ENCODE measurements around the gene TEKT2. TPM values are rescaled to one million over a fixed set of nuclear protein-coding genes. Genes with fewer than 3 reads are reported as not detected.

TEKT2 gene
- total and polyA plus RNA-seq, 2 experiments from 2014 or later: not detected

DNA sequence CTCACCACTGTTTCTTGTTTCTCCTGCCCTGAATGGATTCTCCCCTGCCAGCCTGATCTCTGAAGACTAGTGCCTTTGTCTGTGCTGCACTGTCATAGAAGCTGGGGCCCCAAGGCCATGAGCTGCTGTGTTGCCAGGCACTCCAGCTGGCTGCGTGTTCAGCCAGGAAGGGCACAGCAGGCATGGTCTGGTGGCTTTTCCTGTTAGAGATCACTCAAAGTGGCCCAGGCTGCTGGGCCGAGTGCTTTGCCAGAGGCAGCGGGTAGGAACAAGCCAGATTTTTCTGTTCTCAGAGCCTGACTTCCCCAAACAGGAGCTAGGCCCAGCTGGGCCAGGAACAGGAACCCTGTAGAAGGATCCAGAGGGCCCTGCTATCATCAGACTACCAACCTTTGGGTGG is 10.0 kb downstream of the TEKT2 start:
- Histone ChIP-seq H3K9me3 (ENCODE audit: low read depth) (no peaks in the 10 kb centered on the region), H3K36me3 (ENCODE audit: low read depth) (peaks cover 20% of the 10 kb centered on the region), H3K27ac (no peak overlapping the region), H2AFZ (no peak overlapping the region), H3K9me2 (ENCODE audit: insufficient read depth) (no peaks in the 10 kb centered on the region), H3K9ac (0 out of 2 replicates have a peak overlapping the region, but pooled peaks have one; percentile 0), H4K20me1 (ENCODE audit: insufficient read depth) (peaks cover 5% of the 10 kb centered on the region; the same call in 1 of the 2 replicates), H3K4me3 (no peak overlapping the region), H3K4me2 (ENCODE audit: unreplicated experiment) (no peak overlapping the region), H3K79me2 (ENCODE audit: insufficient read depth) (peaks cover 37% of the 10 kb centered on the region), H3K27me3 (replicated peaks; ENCODE audit: insufficient read depth) (no peaks in the 10 kb centered on the region), H3K4me1 (ENCODE audit: insufficient read depth) (peaks cover 5% of the 10 kb centered on the region; the same call in 1 of the 2 replicates), H3F3A (ENCODE audit: insufficient read depth) (peaks cover 19% of the 10 kb centered on the region)
- TF ChIP-seq EZH2phosphoT487 (IDR thresholded peaks at IDR 0.05; ENCODE audit: insufficient read depth, low read depth): no peak
- no peak for TF ChIP-seq EZH2 (IDR thresholded peaks at IDR 0.05; ENCODE audit: insufficient read depth, poor library complexity, severe bottlenecking)
- in situ Hi-C loops (cut with MboI): no loop called here
- WGBS, 2 experiments (ENCODE audit: low coverage in 1 of 2, low lambda C conversion rate in 2 of 2, missing lambda C conversion rate in 2 of 2): 81 to 89% methylated on average over 3 of the region's 3 CpGs
- no peak for DNase-seq

- in situ Hi-C loops (cut with MboI): no loop called here
- Histone ChIP-seq H3K4me3 (no peak overlapping the region), H4K20me1 (ENCODE audit: insufficient read depth) (peaks cover 5% of the 10 kb centered on the region; the same call in 1 of the 2 replicates), H3K4me1 (ENCODE audit: insufficient read depth) (peaks cover 5% of the 10 kb centered on the region; the same call in 1 of the 2 replicates), H3K9ac (0 out of 2 replicates have a peak overlapping the region, but pooled peaks have one; percentile 0), H3K9me2 (ENCODE audit: insufficient read depth) (no peaks in the 10 kb centered on the region), H3F3A (ENCODE audit: insufficient read depth) (peaks cover 19% of the 10 kb centered on the region), H2AFZ (no peak overlapping the region), H3K36me3 (ENCODE audit: low read depth) (peaks cover 20% of the 10 kb centered on the region), H3K79me2 (ENCODE audit: insufficient read depth) (peaks cover 30% of the 10 kb centered on the region), H3K9me3 (ENCODE audit: low read depth) (no peaks in the 10 kb centered on the region), H3K4me2 (ENCODE audit: unreplicated experiment) (no peak overlapping the region), H3K27ac (no peak overlapping the region; the same call in 1 of the 2 replicates), H3K27me3 (replicated peaks; ENCODE audit: insufficient read depth) (no peaks in the 10 kb centered on the region)
- WGBS, 2 experiments (ENCODE audit: low coverage in 1 of 2, low lambda C conversion rate in 2 of 2, missing lambda C conversion rate in 2 of 2): 29 to 30% methylated on average over 8 of the region's 8 CpGs
- DNase-seq: peak; percentile 68
- TF ChIP-seq EZH2phosphoT487 (IDR thresholded peaks at IDR 0.05; ENCODE audit: insufficient read depth, low read depth): no peak
- TF ChIP-seq EZH2 (IDR thresholded peaks at IDR 0.05; ENCODE audit: insufficient read depth, poor library complexity, severe bottlenecking): no peak
These were observed 10.7 kb downstream of the TEKT2 start for GRCh38 chr1:36094621-36095061.

GRCh38 chr1:36095760-36096405 is 12.0 kb downstream of the TEKT2 start:
- WGBS, 2 experiments (ENCODE audit: low coverage in 1 of 2, low lambda C conversion rate in 2 of 2, missing lambda C conversion rate in 2 of 2): 76 to 80% methylated on average over 15 of the region's 15 CpGs
- Histone ChIP-seq H3K9me3 (ENCODE audit: low read depth) (no peaks in the 10 kb centered on the region), H2AFZ (no peak overlapping the region), H3K9me2 (ENCODE audit: insufficient read depth) (no peaks in the 10 kb centered on the region), H3K4me3 (no peak overlapping the region), H3K36me3 (ENCODE audit: low read depth) (peaks cover 20% of the 10 kb centered on the region), H3F3A (ENCODE audit: insufficient read depth) (peaks cover 19% of the 10 kb centered on the region), H3K27me3 (replicated peaks; ENCODE audit: insufficient read depth) (no peaks in the 10 kb centered on the region), H3K79me2 (ENCODE audit: insufficient read depth) (peaks cover 18% of the 10 kb centered on the region), H3K9ac (no peak overlapping the region), H3K4me2 (ENCODE audit: unreplicated experiment) (no peak overlapping the region), H3K27ac (no peak overlapping the region), H4K20me1 (ENCODE audit: insufficient read depth) (peaks cover 5% of the 10 kb centered on the region; the same call in 1 of the 2 replicates), H3K4me1 (ENCODE audit: insufficient read depth) (0 out of 2 replicates have a peak, but pooled peaks cover 3% of the 10 kb centered on the region)
- in situ Hi-C loops (cut with MboI): no loop called here
- no peak for TF ChIP-seq EZH2phosphoT487 (IDR thresholded peaks at IDR 0.05; ENCODE audit: insufficient read depth, low read depth)
- no peak for TF ChIP-seq EZH2 (IDR thresholded peaks at IDR 0.05; ENCODE audit: insufficient read depth, poor library complexity, severe bottlenecking)
- no peak for DNase-seq

- H3K79me2 ChIP-seq (ENCODE audit: insufficient read depth): peaks cover 9% of the 10 kb centered on the region
- H4K20me1 ChIP-seq (ENCODE audit: insufficient read depth): peaks cover 5% of the 10 kb centered on the region; the same call in 1 of the 2 replicates
- 0 out of 2 replicates have a peak, but pooled peaks cover 3% of the 10 kb centered on the region for H3K4me1 ChIP-seq (ENCODE audit: insufficient read depth)
- peaks cover 20% of the 10 kb centered on the region for H3K36me3 ChIP-seq (ENCODE audit: low read depth)
- H3K9ac ChIP-seq: no peak overlapping the region
- no peaks in the 10 kb centered on the region for H3K9me3 ChIP-seq (ENCODE audit: low read depth)
- no peak overlapping the region for H3K4me3 ChIP-seq
- in situ Hi-C loops (cut with MboI): no loop called here
- H3K27ac ChIP-seq: no peak overlapping the region
- peaks cover 19% of the 10 kb centered on the region for H3F3A ChIP-seq (ENCODE audit: insufficient read depth)
- no peak overlapping the region for H2AFZ ChIP-seq
- TF ChIP-seq EZH2phosphoT487 (IDR thresholded peaks at IDR 0.05; ENCODE audit: insufficient read depth, low read depth) (no peak), EZH2 (IDR thresholded peaks at IDR 0.05; ENCODE audit: insufficient read depth, poor library complexity, severe bottlenecking) (no peak)
- H3K4me2 ChIP-seq (ENCODE audit: unreplicated experiment): no peak overlapping the region
- DNase-seq: peak; percentile 45
- no peaks in the 10 kb centered on the region for H3K9me2 ChIP-seq (ENCODE audit: insufficient read depth)
- no peaks in the 10 kb centered on the region for H3K27me3 ChIP-seq (replicated peaks; ENCODE audit: insufficient read depth)
- 82 to 83% methylated on average over 15 to 16 of the region's 16 CpGs for WGBS, 2 experiments (ENCODE audit: low coverage in 1 of 2, low lambda C conversion rate in 2 of 2, missing lambda C conversion rate in 2 of 2)
These were observed 12.9 kb downstream of the TEKT2 start for GRCh38 chr1:36096500-36097432.

All from GM23248 (cell line).